ENCODE data around the gene TNIK. TPM values are rescaled to one million over a fixed set of nuclear protein-coding genes. Genes with fewer than 3 reads are reported as not detected.

TNIK gene
- polyA plus RNA-seq, 1 donor from 2014 or later = 19.3 TPM

GRCh38 chr3:171397089-171397488, 63.1 kb downstream of the TNIK start:
- Histone ChIP-seq H3F3A (ENCODE audit: insufficient read depth, low read length, poor library complexity, severe bottlenecking) (no peaks in the 10 kb centered on the region), H3K9me3 (ENCODE audit: low read length) (no peaks in the 10 kb centered on the region), H3K4me2 (ENCODE audit: low read length) (no peak overlapping the region), H3K9me2 (ENCODE audit: insufficient read depth, low read length) (no peaks in the 10 kb centered on the region), H3K9ac (ENCODE audit: low read length) (no peak overlapping the region), H3K4me3 (ENCODE audit: low read length) (no peak overlapping the region), H2AFZ (ENCODE audit: low read depth, low read length) (no peak overlapping the region), H4K20me1 (ENCODE audit: insufficient read depth) (no peaks in the 10 kb centered on the region), H3K27ac (ENCODE audit: low read length) (no peak overlapping the region), H3K27me3 (ENCODE audit: insufficient read depth, low read depth, low read length) (no peaks in the 10 kb centered on the region), H3K79me2 (replicated peaks; ENCODE audit: insufficient read depth, low read length) (no peaks in the 10 kb centered on the region), H3K36me3 (ENCODE audit: insufficient read depth, low read length) (no peaks in the 10 kb centered on the region)
- TF ChIP-seq SMC3 (conservative IDR thresholded peaks at IDR 0.05; ENCODE audit: poor library complexity) (no peak), MXI1 (conservative IDR thresholded peaks at IDR 0.05; ENCODE audit: poor library complexity, severe bottlenecking) (no peak), CTCF (IDR thresholded peaks at IDR 0.05; ENCODE audit: poor library complexity, severe bottlenecking) (no peak), POLR2AphosphoS5 (IDR thresholded peaks at IDR 0.05) (no peak), RAD21 (conservative IDR thresholded peaks at IDR 0.05) (no peak), REST (IDR thresholded peaks at IDR 0.05; ENCODE audit: borderline replicate concordance) (no peak), EZH2 (IDR thresholded peaks at IDR 0.05; ENCODE audit: borderline replicate concordance, insufficient read depth, low read length, poor library complexity, severe bottlenecking) (no peak), EP300 (conservative IDR thresholded peaks at IDR 0.05; ENCODE audit: poor library complexity, severe bottlenecking) (no peak), TAF1 (IDR thresholded peaks at IDR 0.05; ENCODE audit: low read depth) (no peak)

GRCh38 chr3:171396048-171396447, 64.2 kb downstream of the TNIK start:
- Histone ChIP-seq H4K20me1 (ENCODE audit: insufficient read depth) (no peaks in the 10 kb centered on the region), H3K27ac (ENCODE audit: low read length) (no peak overlapping the region), H3K4me2 (ENCODE audit: low read length) (no peak overlapping the region), H3K79me2 (replicated peaks; ENCODE audit: insufficient read depth, low read length) (no peaks in the 10 kb centered on the region), H3K9ac (ENCODE audit: low read length) (no peak overlapping the region), H3K9me3 (ENCODE audit: low read length) (peaks cover 5% of the 10 kb centered on the region), H3K36me3 (ENCODE audit: insufficient read depth, low read length) (no peaks in the 10 kb centered on the region), H3K4me3 (ENCODE audit: low read length) (no peak overlapping the region), H3K9me2 (ENCODE audit: insufficient read depth, low read length) (no peaks in the 10 kb centered on the region), H2AFZ (ENCODE audit: low read depth, low read length) (no peak overlapping the region), H3F3A (ENCODE audit: insufficient read depth, low read length, poor library complexity, severe bottlenecking) (no peaks in the 10 kb centered on the region), H3K27me3 (ENCODE audit: insufficient read depth, low read depth, low read length) (no peaks in the 10 kb centered on the region)
- no peak for TF ChIP-seq REST (IDR thresholded peaks at IDR 0.05; ENCODE audit: borderline replicate concordance)
- TF ChIP-seq EP300 (conservative IDR thresholded peaks at IDR 0.05; ENCODE audit: poor library complexity, severe bottlenecking) = no peak
- no peak for TF ChIP-seq SMC3 (conservative IDR thresholded peaks at IDR 0.05; ENCODE audit: poor library complexity)
- no peak for TF ChIP-seq RAD21 (conservative IDR thresholded peaks at IDR 0.05)
- TF ChIP-seq TAF1 (IDR thresholded peaks at IDR 0.05; ENCODE audit: low read depth) = no peak
- TF ChIP-seq EZH2 (IDR thresholded peaks at IDR 0.05; ENCODE audit: borderline replicate concordance, insufficient read depth, low read length, poor library complexity, severe bottlenecking) = no peak
- TF ChIP-seq CTCF (IDR thresholded peaks at IDR 0.05; ENCODE audit: poor library complexity, severe bottlenecking) = no peak
- no peak for TF ChIP-seq MXI1 (conservative IDR thresholded peaks at IDR 0.05; ENCODE audit: poor library complexity, severe bottlenecking)
- no peak for TF ChIP-seq POLR2AphosphoS5 (IDR thresholded peaks at IDR 0.05)
